Measurements from ENCODE around the gene HPCAL1.

DNA sequence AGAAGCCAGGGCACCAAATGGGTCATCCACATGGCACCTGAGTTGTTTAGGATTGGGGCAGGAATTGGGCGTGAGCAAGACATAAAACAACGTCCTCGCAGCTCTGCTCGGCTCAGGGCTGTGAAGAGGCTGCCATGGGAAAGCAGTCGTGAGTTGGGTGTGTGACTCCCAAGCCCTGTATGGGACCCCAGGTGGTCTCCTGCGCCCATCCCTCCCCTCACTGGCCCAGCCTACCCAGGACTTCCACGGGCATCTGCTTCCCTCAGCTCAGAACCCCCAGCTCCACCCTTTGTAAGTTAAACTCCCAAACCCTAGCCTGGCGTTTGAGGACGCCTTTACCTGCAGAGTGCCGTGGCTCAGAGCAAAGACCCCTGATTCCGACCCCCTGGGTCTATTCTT, 23.2 kb upstream of the HPCAL1 start:
- TF ChIP-seq, protein P1, sequence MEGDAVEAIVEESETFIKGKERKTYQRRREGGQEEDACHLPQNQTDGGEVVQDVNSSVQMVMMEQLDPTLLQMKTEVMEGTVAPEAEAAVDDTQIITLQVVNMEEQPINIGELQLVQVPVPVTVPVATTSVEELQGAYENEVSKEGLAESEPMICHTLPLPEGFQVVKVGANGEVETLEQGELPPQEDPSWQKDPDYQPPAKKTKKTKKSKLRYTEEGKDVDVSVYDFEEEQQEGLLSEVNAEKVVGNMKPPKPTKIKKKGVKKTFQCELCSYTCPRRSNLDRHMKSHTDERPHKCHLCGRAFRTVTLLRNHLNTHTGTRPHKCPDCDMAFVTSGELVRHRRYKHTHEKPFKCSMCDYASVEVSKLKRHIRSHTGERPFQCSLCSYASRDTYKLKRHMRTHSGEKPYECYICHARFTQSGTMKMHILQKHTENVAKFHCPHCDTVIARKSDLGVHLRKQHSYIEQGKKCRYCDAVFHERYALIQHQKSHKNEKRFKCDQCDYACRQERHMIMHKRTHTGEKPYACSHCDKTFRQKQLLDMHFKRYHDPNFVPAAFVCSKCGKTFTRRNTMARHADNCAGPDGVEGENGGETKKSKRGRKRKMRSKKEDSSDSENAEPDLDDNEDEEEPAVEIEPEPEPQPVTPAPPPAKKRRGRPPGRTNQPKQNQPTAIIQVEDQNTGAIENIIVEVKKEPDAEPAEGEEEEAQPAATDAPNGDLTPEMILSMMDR (IDR thresholded peaks at IDR 0.05; ENCODE audit: insufficient read depth, low read depth, low read length): no peak
- no peak for TF ChIP-seq EZH2 (IDR thresholded peaks at IDR 0.05; ENCODE audit: insufficient read depth, low read length)
